ENCODE results near the gene C19orf44. TPM values are rescaled to one million over a fixed set of nuclear protein-coding genes. Genes with fewer than 3 reads are reported as not detected.
A peak's percentile ranks its signal among the peaks of the same experiment; 100 is the strongest.
"Not testable (repeated sequence)": the region's sequence is repeated elsewhere in the genome, so short reads cannot be mapped to it uniquely, and the experiment has no call there.

Gene C19orf44
- 10 to 100 TPM; 11.7 to 17.1 (median 16.3) TPM for polyA plus RNA-seq (ENCODE audit: insufficient read length in 4 of 4)

DNA sequence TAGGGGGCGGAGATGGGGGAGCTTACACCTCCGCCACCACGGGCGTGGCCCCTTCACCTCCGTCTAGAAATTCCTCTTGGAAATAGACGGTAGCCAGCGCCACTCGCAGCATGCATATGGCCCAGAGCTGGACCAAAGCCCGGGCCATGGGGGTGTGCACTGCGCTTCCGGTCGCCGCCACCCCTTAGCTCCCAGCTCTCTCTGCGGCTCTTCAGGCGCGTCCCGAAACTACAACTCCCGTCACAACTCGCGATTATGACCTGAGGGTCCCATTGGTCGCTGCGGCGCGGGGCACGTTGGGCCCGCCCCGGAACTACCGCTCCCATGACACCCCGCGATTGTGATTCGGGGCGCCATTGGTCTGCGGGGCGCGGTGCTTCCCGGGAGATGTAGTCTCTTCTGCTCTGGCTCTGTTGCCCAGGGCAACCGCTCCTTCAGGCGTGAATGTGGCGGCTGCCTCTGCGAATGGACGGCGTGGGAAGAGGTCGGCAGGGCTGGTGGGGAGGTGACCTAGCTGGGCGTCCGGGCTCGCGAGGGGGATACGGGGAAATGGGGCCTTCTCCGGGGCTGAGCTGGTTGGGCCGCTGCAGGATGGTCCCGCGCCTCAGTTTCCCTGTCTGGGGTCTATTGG is at the start of gene C19orf44, which contains the start of gene CALR3:
Gene C19orf44, plus strand, starts transcription at position 413 of the 631 bp plus-strand sequence. CDS start 4,399 bp downstream, outside the sequence.
Gene CALR3, minus strand, starts transcription at position 186 of the 631 bp plus-strand sequence. Its CDS starts 38 bp downstream, at position 148.
- DNase-seq (ENCODE audit: low read depth in 4 of 4, low spot score in 3 of 4), result peak; percentile 93 to 98 (median 97)

DNA sequence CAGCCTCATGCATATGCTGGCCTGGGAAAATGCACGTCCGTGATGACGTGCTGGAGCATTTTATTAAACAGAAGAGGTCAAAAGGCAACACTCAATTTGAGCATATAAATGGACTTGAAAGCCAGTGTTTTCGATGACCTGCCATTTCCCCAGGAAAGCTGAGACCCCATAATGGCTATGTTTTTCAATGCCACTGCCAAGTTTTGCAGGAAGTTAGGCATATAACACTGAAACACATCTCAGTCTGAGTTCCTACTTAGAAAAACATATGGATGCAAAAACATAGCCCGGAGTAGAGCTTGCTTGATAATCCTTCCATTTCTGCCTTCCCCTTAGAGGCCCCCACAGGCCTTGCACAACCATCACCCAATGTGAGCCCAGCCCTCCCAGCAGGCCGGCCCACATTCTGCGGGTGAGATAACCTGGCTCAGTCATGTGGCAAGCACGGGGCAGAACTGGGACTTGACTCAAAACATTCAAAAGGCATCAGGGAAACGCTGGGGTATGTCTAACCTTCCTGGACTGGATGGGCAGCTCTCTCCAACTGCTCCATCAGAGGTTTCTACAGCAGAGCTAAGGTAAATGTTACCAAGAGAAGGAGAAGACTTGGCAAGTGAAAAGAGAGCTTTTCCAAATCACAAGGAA is 49.3 kb upstream of the C19orf44 start:
- DNase-seq (ENCODE audit: low read depth in 4 of 4, low spot score in 3 of 4), result no peak

DNA sequence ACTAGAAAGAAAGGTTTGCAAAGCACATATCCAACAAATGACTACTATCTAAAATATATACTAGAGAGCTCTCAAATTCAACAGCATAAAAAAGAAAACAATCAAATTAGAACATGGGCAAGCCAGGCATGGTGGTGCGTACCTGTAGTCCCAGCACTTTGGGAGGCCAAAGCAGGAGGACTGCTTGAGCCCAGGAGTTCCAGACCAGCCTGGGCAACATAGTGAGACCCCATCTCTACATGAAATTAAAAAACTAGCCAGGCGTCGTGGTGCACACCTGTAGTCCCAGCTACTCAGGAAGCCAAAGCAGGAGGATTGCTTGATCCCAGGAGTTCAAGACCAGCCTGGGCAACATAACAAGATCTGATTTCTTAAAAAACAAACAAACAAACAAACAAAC is 47.3 kb upstream of the C19orf44 start:
- DNase-seq (ENCODE audit: low read depth in 4 of 4, low spot score in 3 of 4), result not testable (repeated sequence)

DNA sequence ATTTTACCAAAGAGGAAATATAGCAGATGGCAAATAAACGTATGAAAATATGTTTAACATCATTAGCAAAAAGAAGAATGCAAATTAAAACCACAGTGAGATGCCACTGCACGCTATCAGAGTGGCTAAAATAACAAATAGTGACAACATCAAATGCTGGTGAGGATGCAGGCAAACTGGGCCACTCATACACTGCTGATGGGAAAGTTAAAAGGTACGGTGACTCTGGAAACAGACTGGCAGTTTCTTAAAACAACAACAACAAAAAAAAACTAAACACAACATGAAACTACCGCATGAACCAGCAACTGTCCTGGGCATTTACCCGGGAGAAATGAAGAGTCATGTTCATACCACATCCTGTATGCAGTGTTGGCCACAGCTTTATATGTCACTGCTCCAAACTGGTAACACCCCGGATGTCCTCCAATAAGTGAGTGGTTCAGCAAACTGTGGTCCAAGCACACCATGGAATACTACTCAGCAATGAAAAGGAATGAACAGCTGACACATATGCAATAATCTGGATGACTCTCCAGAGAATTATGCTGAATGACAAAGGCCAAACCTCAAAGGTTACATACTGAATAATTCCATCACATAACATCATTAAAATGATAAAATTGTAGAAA is 46.7 kb upstream of the C19orf44 start:
- no peak for DNase-seq (ENCODE audit: low read depth in 4 of 4, low spot score in 3 of 4)

DNA sequence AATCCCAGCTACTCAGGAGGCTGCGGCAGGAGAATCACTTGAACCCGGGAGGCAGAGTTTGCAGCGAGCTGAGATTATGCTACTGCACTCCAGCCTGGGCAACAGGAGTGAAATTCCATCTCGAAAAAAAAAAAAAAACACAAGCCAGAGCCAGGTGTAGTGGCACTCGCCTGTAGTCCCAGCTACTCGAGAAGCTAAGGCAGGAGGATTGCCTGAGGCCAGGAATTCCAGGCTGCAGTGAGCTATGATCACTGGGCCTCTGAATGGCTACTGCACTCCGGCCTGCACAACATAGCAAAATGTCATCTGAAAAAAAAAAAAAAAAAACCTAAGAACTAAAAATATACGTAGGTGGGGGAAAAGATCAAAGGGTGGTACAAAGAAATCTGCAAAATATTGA is 43.9 kb upstream of the C19orf44 start:
- DNase-seq (ENCODE audit: low read depth in 4 of 4, low spot score in 3 of 4), result no peak

DNA sequence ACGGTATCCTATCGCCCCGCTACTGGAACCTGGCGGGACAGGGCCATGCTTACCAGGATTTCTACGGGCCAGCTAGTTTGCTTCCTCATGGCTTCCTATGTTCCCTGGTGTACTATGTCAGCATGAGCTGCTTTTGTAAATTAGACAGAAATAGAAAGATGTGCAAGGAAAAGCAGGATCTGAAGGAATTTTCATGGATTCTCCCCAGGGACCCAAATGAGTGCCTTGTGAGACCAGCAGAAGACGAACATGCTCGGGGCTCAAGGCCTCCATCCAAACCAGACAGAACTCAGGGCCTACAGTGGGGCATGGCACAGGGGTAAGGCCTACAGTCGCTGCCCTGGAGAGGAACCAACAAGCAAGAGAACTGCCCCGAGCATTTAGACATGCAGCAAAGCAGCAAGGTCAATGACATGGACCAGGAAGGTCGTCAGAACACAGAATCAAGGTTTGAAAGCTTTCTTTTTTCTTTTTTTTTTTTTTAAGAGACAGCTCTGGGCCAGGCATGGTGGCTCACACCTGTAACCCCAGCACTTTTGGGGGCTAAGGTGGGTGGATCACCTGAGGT is 41.8 kb upstream of the C19orf44 start:
- no peak for DNase-seq (ENCODE audit: low read depth in 4 of 4, low spot score in 3 of 4)

DNA sequence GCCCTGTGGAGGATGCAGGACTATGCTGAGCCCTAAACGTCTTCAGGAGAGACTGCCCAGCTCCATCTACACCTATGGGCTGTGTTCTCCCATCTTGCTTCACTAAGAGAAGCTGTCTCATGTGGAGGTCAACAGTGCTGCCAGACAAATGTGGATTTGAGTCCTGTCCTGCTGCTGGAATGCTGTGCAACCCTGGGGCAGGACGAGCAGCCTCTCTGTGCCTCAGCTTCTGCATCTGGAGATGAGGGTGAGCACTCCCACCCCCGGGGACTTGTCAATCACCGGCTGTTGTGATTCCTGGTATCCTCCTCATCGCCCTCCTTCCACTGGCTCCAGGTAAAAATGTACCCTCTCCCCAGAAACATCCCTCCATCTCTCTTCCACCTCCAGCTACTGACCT is 40.7 kb upstream of the C19orf44 start:
- DNase-seq (ENCODE audit: low read depth in 4 of 4, low spot score in 3 of 4), result no peak

DNA sequence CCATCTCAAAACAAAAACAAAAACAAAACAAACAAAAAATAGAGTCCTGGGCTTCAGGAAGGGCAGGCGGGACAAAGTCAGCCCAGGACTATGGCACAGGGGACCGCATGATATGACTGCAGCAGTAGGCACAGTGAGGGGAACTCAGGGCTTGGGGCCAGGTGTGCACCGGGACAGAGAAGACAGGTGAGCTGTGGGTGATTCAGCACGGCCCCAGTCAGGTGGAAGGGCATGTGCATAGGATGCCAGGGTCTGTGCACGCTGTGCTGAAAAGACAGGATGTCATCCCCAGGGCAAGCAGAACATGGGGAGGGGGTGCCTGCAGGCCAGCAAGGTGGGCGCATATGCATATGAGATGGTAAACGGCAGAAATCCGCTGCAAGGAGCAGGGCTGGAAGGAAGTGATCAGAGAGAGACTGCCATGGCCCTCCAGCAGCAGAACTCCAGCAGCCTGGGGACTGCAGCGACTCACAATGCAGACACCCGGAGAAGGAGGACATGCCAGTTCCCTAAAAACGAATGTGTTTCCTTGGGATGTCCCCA is 39.5 kb upstream of the C19orf44 start:
- DNase-seq (ENCODE audit: low read depth in 4 of 4, low spot score in 3 of 4), result no peak

DNA sequence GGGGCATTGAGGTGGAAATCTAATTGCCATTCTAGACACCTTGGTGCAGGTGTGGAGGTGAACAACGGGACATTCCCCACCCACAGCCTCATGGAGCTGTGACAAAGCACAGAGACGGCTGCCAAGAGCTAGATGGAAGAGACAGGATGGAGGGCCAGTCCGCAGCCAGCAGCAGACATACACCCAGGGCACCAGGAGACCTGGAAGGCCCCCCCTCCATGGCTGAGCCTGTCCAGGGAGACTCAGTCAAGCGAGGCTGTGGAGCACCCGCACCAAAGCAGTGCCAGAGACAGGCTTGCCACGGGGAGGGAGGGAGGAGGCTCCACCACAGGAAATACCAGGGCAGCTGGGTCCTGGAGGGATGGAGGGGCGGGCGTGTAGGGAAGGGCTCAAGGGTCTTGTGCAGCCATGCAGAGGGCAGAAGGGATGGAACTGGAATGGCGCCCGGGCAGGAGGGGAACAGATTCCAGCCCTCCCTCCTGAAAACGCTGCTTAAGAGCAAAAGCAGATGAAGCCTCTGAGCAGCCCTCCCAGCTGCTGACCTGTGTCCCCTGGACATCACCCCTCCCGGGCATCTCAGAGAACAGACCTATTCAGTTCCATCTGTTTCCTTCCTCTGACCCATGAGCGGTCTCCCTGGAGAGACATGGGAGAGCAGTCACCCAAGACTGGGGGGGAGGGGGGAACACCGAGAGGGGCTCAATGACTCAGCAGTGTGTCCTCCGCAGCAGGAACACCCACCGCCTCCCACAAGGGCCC is 38.8 kb upstream of the C19orf44 start:
- peak in 1 of 4 donors; percentile 50 for DNase-seq (ENCODE audit: low read depth in 4 of 4, low spot score in 3 of 4)

DNA sequence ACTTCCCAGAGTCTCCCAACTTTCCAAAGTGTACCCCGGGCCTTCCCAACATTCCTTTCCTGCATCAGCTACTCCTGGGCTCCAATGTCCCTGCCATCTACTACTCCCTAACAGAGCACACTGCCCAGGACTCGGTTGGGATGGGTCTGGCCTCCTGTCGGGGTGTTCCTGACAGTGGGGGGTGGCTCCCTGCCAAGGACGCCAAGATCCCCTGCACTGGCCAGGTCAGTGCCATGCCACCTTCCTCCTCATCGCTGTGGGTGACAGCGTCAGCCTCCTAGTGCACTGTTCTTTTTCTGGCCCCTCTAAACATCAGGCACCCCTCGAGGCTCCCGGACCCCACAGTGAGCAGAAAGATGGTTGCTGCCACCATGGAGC is 38.3 kb upstream of the C19orf44 start:
- DNase-seq (ENCODE audit: low read depth in 4 of 4, low spot score in 3 of 4), result no peak

DNA sequence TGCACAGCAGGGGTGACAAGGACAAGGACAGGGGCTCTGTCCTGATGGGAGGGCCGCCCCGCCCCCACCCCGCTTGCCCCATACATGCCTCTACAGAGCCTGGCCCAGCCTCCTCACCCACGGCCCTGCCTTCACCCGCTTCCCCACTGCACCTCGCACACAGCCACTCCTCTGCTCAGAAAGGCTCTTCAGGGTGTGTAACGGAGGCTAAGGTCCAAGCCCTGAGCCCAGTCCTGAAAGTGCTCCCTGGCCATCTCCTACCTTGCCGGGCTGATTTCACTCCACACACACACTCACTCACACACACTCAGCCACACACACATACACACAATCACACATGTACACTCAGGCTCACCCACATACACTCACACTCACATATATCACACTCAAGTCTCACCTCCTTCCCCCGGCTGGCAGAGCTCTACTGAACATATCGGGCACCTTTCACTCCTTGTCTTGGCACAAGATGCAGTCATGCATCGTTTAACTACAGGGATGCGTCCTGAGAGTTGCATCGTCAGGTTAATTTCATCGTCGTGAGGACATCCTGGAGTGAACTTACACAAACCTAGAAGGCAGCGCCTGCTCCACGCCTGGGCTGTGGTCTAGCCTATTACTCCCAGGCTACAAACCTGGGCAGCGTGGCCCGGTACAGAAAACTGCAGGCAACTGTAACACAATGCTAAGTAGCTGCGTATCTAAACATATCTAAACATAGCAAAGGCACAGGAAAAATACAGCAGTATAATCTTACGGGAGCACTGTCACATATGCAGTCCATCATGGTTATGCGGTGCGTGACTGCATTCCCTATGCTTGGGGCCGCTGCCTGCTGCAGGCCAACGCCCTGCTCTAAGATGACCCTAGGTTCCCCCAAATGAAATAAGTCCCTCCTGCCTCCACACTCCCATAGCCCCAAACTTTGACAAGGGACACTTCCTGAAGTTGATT is 37.5 kb upstream of the C19orf44 start:
- no peak for DNase-seq (ENCODE audit: low read depth in 4 of 4, low spot score in 3 of 4)

DNA sequence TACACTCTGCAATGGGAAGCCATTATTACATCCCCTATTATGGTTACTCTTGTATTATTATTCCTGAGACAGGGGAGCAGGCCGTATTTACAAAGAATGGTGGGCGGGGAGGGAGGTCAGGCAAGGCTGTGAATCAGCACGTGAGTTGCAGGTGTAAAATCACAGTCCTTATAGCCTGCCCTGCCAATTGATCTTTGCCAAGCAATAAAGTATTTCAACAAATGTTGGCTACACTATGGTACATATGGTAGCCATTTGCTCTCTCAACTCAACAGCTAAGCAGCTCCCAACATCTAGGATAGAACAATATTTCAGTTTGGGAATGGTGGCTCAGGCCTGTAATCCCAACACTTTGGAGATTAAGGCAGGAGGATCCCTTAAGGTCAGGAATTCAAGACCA is 36.5 kb upstream of the C19orf44 start:
- DNase-seq (ENCODE audit: low read depth in 4 of 4, low spot score in 3 of 4), result no peak

DNA sequence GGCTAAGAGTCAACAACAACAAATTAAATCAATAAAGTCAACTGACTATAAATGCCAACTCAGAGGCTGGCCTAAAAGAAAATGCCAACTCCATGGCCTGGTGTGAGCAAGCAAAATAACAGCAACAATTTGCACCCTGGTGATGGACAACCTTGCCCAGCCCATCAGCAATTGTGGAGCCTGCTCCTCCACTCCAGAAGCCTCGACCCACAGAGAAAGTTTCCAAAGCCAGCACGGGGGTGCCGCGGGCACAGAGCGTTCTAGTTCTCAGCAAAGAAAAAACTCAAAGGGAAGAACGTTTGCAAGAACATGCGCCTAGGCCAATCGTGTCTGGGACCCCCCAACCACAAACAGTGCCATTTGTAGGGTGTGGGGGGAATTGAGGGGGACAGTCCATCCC is 35.7 kb upstream of the C19orf44 start:
- no peak for DNase-seq (ENCODE audit: low read depth in 4 of 4, low spot score in 3 of 4)

DNA sequence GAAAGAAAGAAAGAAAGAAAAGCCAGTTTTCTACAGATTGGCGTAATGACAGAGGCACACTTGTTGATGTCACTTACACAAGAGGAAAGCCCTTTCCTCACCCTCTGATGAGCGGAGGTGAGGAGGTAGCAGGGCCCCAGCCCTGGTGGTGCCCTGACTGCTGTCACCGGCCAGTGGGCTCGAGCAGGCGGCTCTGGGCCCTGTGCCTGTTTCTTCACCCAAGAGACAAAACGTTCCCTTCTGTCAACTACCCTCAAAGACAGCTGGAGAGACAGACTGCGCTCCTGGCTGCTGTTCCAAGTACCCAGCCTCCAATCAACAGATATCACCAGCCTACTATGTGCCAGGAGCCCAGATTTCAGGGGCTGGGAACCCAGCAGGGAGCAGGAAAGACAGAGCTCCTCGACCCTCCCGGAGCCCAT is 34.6 kb upstream of the C19orf44 start:
- no peak for DNase-seq (ENCODE audit: low read depth in 4 of 4, low spot score in 3 of 4)

DNA sequence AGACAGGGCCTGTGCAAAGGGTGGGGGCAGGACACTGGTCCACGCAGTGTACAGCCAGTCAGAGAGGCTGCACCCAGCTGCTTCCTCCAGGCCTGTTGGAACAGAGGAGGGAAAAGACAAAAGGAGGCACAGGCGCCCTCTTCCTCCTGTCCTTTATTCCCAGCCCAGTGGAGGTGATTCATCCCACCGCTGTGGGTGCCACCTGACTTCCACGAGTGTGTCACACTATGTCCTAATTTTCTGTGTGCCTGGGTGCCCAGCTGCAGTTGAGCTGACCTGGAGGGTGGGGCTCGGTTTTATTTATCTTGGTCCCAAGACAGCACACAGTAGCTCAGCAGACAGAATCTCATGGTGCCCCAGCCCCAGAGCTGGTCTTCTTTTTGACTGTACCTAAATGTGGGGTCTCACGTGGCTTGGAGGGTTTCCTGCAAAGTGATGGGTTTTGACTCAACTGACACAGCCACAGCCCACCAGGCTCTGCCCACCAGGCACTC is 33.4 kb upstream of the C19orf44 start:
- no peak for DNase-seq (ENCODE audit: low read depth in 4 of 4, low spot score in 3 of 4)

DNA sequence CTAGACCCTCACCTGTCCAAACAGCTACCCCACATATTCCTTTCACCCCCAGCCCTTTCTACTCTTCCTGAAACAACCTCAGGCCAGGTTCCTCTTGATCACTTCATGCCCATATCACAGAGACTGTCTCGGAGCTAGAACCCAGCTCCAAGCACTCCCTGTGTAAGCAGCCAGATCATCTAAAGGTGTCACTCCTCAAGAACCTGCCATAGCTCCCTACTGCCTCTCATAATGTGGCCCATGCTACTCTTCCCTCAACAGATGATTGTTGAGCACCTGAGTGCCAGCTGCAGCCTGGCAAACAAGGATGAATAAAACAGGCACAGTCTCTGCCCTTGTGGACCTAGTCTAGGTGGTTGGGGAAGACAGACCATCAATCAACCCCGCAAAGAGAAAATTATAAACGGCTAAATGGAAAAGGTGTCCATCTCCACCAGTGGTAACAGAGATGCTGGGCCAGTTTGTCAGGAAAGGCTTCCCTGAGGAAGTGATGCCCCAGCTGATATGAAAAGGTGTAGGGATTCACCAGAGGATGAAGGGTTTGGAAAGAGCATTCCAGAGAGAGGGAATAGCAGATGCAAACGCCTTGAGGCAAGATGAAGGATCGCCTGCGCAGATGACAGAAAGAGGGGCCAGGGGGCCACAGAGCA is 32.7 kb upstream of the C19orf44 start:
- no peak for DNase-seq (ENCODE audit: low read depth in 4 of 4, low spot score in 3 of 4)

DNA sequence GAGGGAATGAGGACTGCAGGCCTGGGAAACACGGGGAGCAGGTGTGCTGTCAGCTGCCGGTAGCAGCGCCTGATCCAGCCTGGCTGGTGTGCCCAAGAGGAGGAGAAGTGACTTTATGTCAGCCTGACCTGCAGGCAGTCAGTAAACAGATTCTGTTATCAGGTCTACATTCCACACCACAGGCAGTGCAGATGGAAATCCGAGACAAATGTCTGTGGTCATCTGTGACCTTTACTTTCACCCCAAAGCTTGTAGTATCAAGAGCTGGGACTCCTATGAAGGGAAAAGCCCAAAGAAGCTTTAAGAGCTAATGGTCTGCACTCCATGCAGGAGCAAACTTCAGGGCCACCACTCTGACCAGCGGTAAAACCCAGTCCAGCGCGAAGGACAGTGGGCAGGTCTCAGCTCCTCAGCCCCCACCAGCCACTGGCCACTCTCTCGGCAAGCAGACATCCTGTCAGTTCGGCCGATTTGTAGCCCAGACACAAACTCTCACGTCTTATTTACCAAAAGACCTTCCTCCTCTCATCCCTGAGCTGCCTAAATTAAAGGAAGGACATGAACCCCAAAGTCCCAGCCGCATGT is 32.1 kb upstream of the C19orf44 start:
- no peak for DNase-seq (ENCODE audit: low read depth in 4 of 4, low spot score in 3 of 4)

DNA sequence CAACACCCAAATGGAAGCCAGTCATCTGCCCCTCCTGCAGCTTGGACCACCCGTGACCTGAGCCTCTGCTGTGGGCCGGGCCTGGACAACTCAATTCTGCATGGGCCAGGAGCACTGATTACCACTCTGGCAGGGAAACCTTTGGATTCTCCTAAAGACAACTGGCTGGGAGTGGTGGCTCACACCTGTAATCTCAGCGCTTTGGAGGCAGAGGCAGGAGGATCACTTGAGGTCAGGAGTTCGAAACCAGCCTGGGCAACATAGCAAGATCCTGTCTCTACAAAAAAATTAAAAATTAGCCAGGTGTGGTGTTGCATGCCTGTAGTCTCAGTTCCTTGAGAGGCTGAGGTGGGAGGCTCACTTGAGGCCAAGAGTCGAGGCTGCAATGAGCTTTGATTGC is 31.0 kb upstream of the C19orf44 start:
- no peak for DNase-seq (ENCODE audit: low read depth in 4 of 4, low spot score in 3 of 4)

Data from right renal pelvis (tissue), 4 donors.